ENCODE measurements around the gene SETD2.
A peak's percentile ranks its signal among the peaks of the same experiment; 100 is the strongest.
"Not testable (repeated sequence)": the region's sequence is repeated elsewhere in the genome, so short reads cannot be mapped to it uniquely, and the experiment has no call there.

The SETD2 gene

DNA sequence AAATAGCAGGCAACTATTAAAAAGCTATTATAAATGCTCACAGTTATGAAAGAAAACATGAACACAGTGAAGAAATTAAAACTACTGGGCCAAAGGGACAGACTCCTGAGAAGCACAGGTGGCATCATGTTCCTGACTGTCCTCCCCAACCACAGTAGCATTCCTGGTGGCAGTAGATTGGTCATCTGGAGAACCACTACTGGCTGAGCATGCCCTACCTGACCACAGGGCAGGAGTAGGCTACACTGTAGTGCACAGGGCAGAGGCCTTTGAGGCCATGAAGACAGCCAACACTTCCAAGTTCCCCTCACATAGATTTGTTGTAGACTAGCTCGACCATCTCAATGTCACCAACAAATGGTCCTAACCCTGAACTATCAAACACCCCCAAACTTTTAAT is 135.2 kb downstream of the SETD2 start:
- no peak for DNase-seq

DNA sequence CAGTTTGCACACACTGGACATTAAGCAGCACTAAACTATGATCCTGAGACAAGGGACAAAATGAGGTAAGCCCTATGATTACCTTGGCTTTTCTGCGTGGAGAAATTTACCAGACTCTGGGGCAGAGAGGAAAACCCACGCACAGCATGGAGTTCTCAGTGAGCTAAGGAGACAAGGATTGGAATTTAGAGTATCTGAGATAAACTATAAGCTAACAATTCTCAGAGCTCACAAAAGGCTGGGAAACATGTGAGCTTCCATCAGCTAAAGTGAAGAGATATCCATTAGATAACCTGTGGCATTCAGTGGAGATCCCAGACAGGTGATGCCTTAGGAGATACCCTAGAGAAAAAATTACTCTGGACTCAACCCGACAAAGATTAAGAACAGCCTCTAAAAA is 135.8 kb downstream of the SETD2 start:
- DNase-seq, result no peak

DNA sequence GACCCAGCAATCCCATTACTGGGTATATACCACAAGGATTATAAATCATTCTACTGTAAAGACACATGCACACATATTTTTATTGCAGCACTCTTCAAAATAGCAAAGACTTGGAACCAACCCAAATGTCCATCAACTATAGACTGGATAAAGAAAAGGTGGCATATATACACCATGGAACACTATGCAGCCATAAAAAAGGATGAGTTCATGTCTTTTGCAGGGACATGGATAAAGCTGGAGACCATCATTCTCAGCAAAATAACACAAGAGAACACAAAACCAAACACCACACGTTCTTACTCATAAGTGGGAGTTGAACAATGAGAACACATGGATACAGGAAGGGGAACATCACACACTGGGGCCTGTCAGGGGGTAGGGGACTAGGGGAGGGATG is 137.5 kb downstream of the SETD2 start:
- DNase-seq, result not testable (repeated sequence)

DNA sequence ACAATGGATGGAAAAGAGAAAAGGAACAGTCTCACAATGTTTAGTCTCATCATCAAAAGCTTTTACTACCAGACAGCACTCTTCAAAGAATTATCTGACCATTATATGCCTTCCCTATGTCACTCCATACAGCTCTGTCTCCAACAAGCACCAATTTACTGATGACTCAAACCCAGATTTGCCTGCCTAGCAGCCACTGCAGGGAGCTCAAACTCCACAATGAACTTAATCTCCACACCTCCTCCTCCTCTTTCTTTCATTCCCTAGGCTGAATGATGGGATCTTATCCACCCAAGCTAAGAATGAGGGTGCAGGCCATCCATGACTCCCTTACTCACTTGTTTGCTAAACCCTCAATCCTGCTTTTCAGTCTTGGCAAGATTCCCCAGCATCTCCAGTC is 139.0 kb downstream of the SETD2 start:
- no peak for DNase-seq

DNA sequence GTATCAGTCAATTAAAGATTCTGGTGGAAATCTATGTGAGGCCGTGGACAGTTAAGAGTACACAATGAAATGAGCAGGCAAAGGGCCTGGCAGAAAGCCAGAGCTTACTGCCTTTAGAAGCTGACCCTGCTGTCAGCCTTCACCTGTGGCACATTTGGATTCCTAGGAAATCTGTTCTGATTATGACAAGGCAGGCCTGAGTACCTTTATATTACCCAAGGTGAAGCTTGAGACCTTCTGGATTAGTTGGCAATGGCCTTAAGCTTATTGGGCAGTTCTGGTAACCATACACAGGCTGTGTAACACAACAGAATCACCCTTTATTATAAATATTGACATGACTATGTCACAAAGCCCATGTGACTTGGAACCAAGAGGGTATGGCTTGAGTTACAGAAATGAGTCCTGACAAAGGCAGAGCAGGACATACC is 141.3 kb downstream of the SETD2 start:
- no peak for DNase-seq

DNA sequence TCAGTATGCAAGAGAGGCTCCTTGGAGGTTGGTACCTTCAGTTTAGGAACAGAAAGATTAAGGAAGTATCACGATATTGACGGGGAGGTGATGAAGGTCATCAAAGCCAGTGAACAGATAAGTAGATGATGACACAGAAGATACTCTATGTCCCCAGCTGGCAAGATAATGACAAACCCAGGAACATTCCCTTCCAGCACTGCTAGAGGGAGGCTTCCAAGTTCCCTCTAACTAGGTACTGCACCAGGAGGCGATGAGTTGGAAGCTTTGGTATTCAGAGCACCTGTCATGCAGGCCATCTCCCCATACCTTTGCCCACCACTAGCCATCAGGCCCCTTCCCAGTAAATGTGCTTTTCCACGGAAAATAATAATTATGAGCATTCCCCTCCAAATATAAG is 143.6 kb downstream of the SETD2 start:
- no peak for DNase-seq

DNA sequence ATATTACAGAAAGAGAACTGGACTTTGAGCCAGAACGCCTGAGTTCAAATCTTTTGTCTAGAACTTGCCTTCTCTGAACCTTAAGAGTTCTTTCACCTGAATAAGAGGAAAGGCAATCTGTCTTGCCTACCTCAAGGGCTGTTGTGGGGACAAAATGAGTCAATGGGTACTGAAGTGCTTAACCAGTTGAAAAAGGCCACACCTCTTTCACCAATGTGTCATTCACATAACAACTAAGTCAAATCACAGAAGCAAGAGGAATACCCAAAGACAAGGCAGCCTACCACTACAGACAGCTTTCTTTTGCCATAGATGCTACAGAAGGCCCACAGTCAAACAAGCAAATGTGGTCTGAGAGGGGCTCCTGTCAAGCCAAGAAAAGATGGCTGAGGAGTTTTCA is 144.7 kb downstream of the SETD2 start:
- no peak for DNase-seq

DNA sequence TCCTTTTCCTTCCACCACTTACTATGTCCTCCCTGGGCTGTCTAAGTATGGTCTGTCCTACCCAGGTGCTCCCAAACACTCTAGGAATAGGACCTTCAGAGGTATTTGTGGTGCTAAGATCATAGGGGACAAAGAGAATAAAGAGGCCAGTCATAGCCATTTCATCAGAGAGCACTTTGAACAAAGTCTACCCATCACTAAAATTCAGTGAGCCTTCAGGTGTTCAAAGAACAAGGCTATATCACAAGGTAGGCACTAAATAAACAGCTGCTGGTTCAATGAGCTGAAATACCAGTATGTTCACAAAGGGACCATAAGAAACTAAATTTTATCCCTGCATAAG is 145.7 kb downstream of the SETD2 start:
- no peak for DNase-seq

DNA sequence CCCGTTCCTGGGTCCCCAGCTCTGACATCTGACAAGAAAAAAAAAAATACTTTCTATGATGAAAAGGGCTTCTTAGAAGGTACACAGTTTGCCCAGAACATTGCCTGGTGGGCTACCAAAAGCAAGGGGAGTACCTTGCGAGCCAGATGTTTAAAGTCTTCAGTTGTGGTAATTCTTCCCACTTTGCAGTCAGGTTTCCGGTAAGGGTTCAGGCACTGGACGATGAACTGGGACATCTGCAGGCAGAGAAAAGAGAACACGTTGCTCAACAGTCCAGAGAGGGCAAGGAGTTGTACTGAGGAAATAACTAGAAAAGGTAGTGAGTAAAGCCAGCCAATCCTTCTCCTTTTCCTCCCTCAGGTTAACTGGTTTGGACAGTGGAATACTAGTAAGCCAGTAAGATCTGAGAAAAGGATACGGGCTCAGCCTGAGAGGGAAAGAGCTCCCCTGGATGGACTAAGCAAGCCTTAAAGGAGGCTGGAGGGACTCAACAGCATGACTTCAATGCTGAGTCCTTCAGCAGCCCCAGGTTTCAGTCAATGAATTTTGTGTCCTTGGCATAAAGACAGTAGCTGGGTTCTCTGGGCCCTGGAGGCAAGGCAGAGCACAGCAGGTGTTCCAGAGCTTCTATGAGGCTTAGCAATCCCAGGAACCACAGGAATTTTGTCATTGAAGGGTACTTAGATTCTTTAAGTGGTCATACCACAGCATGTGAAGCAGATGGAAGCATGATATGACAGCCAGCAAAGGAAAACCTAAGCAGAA is 146.2 kb downstream of the SETD2 start:
- DNase-seq, result no peak

DNA sequence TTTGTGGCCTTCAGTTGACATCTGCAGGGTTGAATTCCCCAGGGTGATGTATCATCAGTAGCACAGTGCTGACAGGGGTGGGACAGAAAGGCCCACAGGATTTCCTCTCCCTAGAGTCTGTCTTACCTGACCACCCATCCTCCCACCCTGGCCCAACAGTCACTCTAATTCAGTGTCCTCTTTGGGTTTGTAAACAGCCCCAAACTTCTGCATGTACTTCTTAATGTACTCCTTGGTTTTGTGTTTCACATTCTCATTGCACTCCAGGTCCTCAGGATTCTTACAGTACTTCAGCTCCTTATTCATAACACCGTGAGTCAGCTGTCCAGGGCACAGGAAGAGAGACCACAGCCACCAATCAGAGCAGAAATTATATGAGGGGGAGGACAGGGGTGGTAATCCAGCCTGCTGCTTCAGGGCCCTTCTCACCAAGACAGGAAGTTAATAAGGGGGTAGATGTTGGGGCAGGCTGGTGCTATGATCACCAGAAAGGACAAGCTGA is 146.9 kb downstream of the SETD2 start:
- DNase-seq, result no peak

DNA sequence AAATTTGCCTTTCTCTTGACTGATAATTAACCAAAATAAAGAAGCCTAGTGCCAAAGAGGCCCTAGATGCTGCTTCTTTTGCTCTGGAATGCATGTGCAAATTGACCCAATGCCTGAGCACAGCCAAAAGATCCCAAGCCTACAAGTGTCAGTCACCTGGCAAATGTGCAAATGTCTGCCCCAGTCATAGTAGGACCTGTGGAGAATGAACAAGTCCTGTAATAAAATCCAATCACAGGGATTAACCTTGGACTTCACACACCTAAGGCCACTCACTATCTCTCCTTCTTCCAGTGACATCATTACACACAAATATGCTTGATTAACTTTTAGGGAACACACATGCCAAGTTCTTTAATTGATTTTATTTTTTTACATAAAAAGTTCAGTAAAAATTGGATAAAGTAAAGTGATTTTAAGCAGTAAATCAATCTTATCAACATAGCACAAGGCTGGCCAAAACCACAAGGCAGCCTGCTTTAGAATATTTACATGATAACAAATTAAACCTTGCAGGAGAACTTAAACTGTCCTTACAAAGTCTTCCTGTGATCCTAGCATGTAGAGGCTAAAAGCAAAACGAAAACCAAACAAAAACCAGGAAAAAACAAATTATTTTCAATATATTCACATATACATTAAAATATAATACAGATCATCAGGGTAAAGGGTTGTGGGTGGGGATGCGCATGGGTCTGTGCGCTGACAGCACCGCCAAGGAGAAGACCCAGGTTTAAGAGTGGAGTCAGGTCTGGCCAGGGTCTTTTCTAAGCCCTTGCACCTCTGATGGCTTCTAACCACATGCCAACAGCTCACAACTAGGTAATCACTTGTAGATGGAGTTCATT is 147.6 kb downstream of the SETD2 start:
- DNase-seq, result no peak

DNA sequence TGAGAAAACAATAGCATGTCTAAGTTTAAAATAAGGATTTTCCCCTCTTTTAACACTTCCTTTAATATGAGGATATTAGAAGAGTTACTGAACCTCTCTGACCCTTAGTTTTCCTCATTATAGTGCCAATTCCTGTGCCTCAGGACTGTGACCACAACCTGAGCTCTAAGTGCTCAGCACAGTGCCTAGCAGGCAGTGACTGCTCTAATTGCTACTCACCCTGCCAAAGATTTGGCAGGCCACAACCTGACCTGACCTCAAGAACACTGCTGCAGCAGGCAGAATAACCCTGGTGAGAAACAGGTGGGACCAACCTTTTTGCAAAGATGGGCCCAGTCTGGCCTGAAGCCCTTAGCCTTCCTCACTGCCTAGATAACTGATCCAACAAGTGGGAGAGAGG is 148.8 kb downstream of the SETD2 start:
- no peak for DNase-seq

DNA sequence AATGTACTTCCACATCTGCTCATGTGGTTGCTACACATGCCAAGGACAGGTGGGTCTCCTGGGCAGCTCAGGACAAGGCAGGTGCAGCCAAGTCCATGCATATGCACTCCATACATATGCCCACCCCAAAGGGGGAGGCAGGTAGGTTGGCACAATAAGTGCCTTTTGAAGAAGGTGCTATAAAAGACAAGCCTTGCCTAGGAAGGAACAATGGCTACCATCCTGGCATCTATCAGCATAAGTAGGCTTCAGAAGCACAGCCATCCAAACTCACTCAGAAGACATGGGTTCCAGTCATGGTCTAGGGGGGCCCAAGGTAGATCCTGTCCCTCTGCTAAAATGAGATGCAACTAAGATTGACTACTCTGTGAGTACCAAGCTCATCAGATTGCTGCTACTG is 149.9 kb downstream of the SETD2 start:
- DNase-seq, result no peak

DNA sequence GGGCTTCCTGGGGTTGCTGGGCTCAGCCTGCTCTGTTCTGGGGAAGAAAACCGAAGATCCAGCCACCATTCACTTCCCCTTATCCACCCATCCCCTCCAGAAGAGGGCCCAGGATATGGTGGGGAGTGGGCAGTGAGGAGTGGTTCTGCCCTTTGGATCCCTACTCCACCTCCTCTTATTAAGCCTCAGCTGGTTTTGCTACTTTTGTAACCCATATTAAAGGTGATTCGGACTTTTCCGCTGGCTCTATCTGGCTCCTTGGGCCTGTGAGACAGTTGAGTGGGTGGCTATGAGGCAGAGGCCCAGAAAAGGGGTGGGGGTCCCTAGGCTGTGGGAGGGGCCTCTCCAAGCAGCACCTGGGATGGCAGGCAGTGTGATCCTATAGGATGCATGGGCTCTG is 150.7 kb downstream of the SETD2 start:
- no peak for DNase-seq

DNA sequence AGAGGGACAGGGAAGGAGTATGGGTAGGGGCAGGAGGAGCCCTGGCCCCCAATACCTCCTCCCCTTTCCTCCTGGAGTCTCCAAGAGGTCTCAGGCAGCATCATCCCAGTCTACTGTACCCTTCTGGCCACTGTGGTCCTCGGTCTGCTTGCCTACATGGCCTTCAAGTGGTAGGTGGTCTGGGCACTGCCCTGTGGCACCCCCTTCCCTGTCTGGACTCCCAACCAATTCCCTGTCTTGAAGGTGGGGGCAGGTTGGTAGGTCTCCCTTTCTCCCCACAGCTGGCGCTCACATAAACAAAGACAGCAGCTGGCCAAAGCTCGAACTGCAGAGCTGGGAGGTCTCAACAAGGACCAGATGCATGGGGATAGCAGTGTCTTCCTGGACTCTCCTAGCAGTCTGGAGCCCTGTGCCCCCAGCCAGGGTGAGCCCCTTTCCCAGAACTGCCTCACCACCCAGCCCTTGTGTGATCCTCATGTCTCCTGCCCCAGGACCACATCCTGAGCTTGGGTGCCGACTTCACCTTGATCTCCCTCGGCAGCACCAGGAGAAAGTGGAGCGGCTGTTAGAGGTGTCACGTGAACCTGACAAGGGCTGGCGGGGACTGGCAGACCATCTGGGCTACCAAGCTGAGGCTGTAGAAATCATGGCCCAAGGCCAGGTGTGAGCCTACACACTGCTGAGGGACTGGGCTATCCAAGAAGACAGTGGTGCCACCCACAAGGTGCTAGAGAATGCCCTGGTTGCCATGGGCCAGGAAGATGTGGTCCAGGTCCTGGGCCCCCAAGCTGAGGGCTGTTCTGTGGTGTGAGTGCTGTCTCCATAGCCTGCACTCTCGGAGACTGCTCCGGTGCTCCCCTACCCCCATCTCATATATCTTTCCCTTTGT is 151.3 kb downstream of the SETD2 start:
- peak; percentile 48 for DNase-seq

DNA sequence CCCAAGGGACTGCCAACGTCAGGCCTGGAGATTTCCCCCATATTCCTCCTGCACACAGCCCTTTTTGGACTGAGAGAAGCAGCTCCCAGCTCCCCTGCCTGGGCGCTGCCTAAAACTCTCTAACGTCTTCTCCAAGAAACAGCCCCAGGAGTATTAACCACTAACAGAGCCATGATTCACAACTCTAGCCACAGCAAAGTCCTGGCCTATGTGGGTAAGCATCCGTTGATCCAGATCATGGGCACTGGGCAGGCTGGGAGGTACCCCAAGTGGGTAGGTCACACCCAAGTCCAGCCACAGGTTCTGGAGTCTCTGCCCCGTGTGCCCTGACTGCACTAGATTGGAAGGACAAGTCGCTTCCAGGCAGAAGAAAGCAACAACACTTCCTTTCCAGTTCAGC is 152.5 kb downstream of the SETD2 start:
- DNase-seq, result no peak

DNA sequence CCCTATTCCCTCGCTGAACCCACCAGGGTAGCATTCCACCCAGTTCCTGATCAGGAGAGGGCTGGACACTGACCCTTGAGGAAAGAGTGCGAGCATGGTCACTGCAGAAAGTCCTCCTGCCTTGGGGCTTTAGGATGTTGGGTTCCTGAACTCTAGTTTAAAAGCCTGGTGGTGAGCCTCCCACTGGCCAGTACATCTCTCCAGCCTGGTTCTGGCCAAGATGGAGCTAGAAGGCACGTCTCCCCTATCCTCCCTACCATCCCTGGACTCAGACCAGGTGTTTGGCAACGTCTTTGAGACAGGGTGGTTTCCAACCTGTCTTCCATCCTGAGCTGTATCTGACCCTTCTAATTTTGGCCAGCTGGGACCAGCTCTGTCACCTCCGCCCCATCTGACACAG is 153.0 kb downstream of the SETD2 start:
- no peak for DNase-seq

DNA sequence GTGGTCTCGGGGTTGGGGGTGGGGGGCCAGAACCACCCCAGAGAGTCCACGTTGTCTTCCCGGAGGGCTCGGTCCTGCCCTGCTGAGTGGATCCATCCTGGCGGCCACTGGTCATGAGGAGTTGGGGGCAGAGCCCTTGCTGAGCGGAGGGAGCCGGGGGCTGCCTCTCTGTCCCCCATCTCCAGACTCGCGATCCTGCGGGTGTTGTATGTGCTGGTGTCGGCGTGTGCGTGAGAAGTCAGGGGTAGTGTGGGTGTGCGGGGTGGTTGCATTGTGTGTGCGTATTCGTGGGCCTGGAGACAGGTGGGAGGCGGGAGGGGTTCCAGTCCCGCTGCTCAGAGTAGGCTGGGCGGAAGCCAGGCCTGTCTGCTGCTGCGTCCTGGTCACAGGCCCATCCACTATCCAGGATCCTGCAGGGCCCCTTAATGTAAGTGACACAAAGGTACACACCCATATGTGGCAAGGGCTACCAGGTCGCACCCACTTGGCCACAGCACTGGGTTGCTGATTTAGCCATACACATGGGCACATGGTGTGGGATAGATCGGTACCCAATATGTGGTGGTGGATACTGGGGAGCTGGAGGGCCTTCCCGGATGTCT is 153.7 kb downstream of the SETD2 start:
- DNase-seq, result no peak

DNA sequence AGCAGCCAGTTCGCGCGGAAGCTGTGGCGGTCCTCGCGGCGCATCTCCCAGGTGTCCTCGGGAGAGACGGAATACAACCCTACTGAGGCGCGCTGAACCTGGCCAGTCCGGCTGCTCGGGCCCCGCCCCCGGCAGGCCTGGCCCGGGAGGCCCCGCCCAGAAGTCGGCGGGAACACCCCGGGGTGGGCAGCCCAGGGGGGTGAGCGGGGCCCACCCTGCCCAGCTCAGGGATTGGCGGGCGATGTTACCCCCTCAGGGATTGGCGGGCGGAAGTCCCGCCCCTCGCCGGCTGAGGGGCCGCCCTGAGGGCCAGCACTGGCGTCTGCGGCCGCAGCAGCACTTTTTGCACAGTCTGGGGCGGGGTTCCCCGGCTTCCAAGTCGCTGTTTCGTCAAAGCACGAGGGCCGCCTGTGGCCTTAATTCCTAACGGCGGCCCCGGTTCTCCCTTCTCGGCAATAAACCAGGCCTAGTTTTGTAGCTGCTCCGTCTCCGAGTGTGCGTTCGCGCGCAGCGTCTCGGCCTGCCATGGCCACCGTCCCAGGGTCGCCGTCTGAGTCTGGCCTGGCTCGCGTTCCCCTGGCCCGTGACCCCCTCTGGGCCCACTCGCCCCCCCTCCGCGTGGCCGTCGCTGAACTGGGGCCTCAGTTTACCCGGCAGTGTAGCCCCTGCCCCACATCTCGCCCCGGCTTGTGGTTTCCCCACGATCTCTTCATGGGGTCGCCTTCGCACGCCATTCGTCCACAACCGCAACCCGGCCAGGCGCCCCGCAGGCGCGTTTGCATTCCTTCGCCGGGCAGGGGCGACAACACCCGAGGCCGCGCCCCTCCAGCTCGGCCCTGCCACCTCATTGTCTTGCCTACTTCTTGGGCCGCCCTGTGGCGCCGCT is 154.4 kb downstream of the SETD2 start:
- DNase-seq, result peak; percentile 31

DNA sequence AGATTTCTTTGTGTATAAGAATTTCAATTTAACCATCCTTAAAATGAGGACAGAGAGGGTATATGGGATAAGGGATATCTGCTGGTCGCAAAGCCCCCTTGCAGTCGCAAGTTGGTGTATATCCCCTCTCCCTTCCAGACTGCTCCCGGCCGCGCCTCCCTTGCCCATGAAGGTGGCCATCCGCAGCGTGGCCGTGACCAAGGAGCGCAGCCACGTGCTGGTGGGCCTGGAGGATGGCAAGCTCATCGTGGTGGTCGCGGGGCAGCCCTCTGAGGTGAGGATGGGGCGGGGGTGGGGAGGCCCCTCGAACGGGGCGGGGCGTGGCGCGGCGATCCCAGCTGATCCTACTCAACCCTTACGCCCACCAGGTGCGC is 155.1 kb downstream of the SETD2 start:
- DNase-seq, result no peak

DNA sequence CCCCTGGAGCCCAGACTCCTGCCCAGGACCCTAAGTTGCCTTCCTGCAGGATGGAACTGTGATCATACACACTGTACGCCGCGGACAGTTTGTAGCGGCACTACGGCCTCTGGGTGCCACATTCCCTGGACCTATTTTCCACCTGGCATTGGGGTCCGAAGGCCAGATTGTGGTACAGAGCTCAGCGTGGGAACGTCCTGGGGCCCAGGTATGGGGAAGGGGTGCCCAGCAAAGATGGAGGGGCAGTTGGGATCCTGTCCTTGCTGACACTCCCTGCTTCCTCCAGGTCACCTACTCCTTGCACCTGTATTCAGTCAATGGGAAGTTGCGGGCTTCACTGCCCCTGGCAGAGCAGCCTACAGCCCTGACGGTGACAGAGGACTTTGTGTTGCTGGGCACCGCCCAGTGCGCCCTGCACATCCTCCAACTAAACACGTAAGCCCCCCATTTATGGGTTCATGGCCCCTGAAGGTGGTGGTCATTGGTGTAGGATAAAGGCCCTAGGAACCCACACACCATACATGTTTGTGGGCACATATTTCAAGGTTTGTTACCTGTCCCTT is 155.6 kb downstream of the SETD2 start:
- no peak for DNase-seq

All from NCI-H2171 (cell line).